B cell (primary cell): ENCODE measurements around the gene CDKN1C. TPM values are rescaled to one million over a fixed set of nuclear protein-coding genes. Genes with fewer than 3 reads are reported as not detected.

Experiments
- ATAC-seq: fragments of 200-7000 bp; cut with Tn5 transposase; one replicate; pipeline ENCODE4 v1.10.0; 2021; ENCODE audit warnings: low read depth, mild to moderate bottlenecking, moderate number of reproducible peaks, moderate library complexity
- CTCF ChIA-PET: fragments of 350-600 bp; sonication (Branson Sonifier 250); formaldehyde crosslinking; loops from one replicate; lab custom pipeline; 2021; ENCODE audit warnings: antibody characterized with exemption, inconsistent platforms; lab: Charles Lee
- POLR2A ChIA-PET: fragments of 350-600 bp; sonication (Branson Sonifier 250); formaldehyde crosslinking; loops from one replicate; lab custom pipeline; 2021; ENCODE audit warnings: antibody characterized with exemption; lab: Charles Lee
- DNase-seq: peaks from one replicate; pipeline ENCODE4 v3.0.0; 2013
- H2AFZ ChIP-seq: 2 replicates; pipeline ENCODE4 v1.6.1; 2012; ENCODE audit warnings: mild to moderate bottlenecking, low read depth, low read length; ENCODE audit not compliant: insufficient read depth, poor library complexity, severe bottlenecking
- H3K27ac ChIP-seq, 2 donors: 1 replicate in 1 of 2; 2 replicates in 1 of 2; pipeline ENCODE4 v1.5.1; 2012 to 2013; ENCODE audit warnings: low read length in 2 of 2, mild to moderate bottlenecking in 2 of 2, moderate library complexity in 1 of 2
- H3K27me3 ChIP-seq, 4 experiments: fragments of 200-600 bp in 1 of 4; sonication (generic) in 1 of 4; replicated peaks in 1 of 4; 1 replicate in 2 of 4; 2 replicates in 2 of 4; pipeline versions ENCODE4 v1.6.1 to v1.7.0; 2013 to 2016; ENCODE audit warnings: low read length in 3 of 4, mild to moderate bottlenecking in 2 of 4, mixed read lengths in 1 of 4, moderate library complexity in 1 of 4; ENCODE audit not compliant: insufficient read depth in 4 of 4, control insufficient read depth in 3 of 4; ENCODE audit errors: control extremely low read depth in 1 of 4
- H3K36me3 ChIP-seq, 2 experiments: replicated peaks in 1 of 2; 1 replicate in 1 of 2; 2 replicates in 1 of 2; pipeline versions ENCODE4 v1.6.1 to v1.7.1; 2013; ENCODE audit warnings: low read length in 1 of 2; ENCODE audit not compliant: insufficient read depth in 2 of 2, control insufficient read depth in 1 of 2; ENCODE audit errors: control extremely low read depth in 1 of 2, extremely low read depth in 1 of 2
- H3K4me1 ChIP-seq, 2 donors: fragments of 200-600 bp in 1 of 2; sonication (generic) in 1 of 2; 1 replicate in 1 of 2; 2 replicates in 1 of 2; pipeline versions ENCODE4 v1.5.1 to v1.6.1; 2013 to 2017; ENCODE audit warnings: low read length in 2 of 2; ENCODE audit not compliant: control insufficient read depth in 2 of 2, insufficient read depth in 2 of 2
- H3K4me2 ChIP-seq: replicated peaks from 2 replicates; pipeline ENCODE3; 2012; ENCODE audit warnings: mild to moderate bottlenecking, low read depth, low read length; ENCODE audit not compliant: poor library complexity, severe bottlenecking
- H3K4me3 ChIP-seq, 5 experiments: fragments of 200-600 bp in 1 of 5; sonication (generic) in 1 of 5; 1 replicate in 3 of 5; 2 replicates in 2 of 5; pipeline versions ENCODE4 v1.5.1 to v1.7.0; 2011 to 2016; ENCODE audit warnings: low read length in 4 of 5, mild to moderate bottlenecking in 4 of 5, low read depth in 2 of 5, control low read depth in 1 of 5, moderate library complexity in 1 of 5; ENCODE audit not compliant: insufficient read depth in 1 of 5; ENCODE audit errors: control extremely low read depth in 1 of 5, extremely low read depth in 1 of 5
- H3K79me2 ChIP-seq: fragments of 200-600 bp; sonication (generic); one replicate; pipeline ENCODE4 v1.6.0; 2016; ENCODE audit warnings: low read length; ENCODE audit not compliant: control insufficient read depth, insufficient read depth
- H3K9ac ChIP-seq: fragments of 200-600 bp; sonication (generic); 2 replicates; pipeline ENCODE4 v1.6.1; 2017; ENCODE audit warnings: mild to moderate bottlenecking, low read length, moderate library complexity
- H3K9me3 ChIP-seq, 3 donors: one replicate each; pipeline versions ENCODE4 v1.6.1 to v1.7.1; 2013; ENCODE audit warnings: low read length in 2 of 3; ENCODE audit not compliant: control insufficient read depth in 2 of 3, insufficient read depth in 1 of 3; ENCODE audit errors: control extremely low read depth in 1 of 3
- H4K20me1 ChIP-seq: 2 replicates; pipeline ENCODE4 v1.6.0; 2012; ENCODE audit warnings: mild to moderate bottlenecking, low read length; ENCODE audit not compliant: insufficient read depth, control insufficient read depth, poor library complexity, severe bottlenecking
- H3K27ac Mint-ChIP-seq: one replicate; pipeline ENCODE4 v1.8.0; 2021; ENCODE audit warnings: mixed read lengths
- H3K27me3 Mint-ChIP-seq: one replicate; pipeline ENCODE4 v1.8.0; 2021; ENCODE audit warnings: mixed read lengths
- H3K4me1 Mint-ChIP-seq: one replicate; pipeline ENCODE4 v1.8.0; 2021; ENCODE audit warnings: mixed read lengths
- H3K4me3 Mint-ChIP-seq: one replicate; pipeline ENCODE4 v1.8.0; 2021; ENCODE audit warnings: mixed read lengths
- H3K9me3 Mint-ChIP-seq: one replicate; pipeline ENCODE4 v1.8.0; 2022; ENCODE audit warnings: mixed read lengths; ENCODE audit not compliant: insufficient read depth
- EZH2 ChIP-seq: IDR thresholded peaks from 2 replicates; pipeline ENCODE4 v1.6.1; 2012; ENCODE audit warnings: borderline replicate concordance, low read depth, mild to moderate bottlenecking, moderate library complexity, low read length; ENCODE audit not compliant: insufficient read depth, poor library complexity, severe bottlenecking
- WGBS: methylation state at CpG from one replicate; pipeline ENCODE4 v1.1.5; 2013; ENCODE audit warnings: missing lambda C conversion rate; ENCODE audit not compliant: insufficient coverage; 5-methylcytosine and 5-hydroxymethylcytosine counted together
- intact Hi-C: fragments of 100-400 bp; cut with micrococcal nuclease; formaldehyde crosslinking; loops from one replicate; pipeline ENCODE4 v1.10.0; 2022
- polyA plus RNA-seq: library from polyadenylated mRNA; depleted of rRNA; stranded (reverse); fragments of >200 nt; gene quantifications from 2 replicates; pipeline ENCODE4 v1.2.3, GENCODE V29; 2012
- total RNA-seq, 2 donors: library from RNA; stranded (reverse); fragments of 120-200 nt in 1 of 2; gene quantifications; 1 replicate in 1 of 2; 2 replicates in 1 of 2; pipeline versions ENCODE4 v1.2.3 to v1.2.4, GENCODE V29; 2013 to 2022
- TF ChIP-seq, protein P1 (sequence below): fragments of 200-600 bp; IDR thresholded peaks from one replicate; pipeline ENCODE4 v1.8.0; 2022; ENCODE audit warnings: antibody characterized with exemption, mild to moderate bottlenecking

Gene CDKN1C
- total and polyA plus RNA-seq, 2 donors (not counting 1 experiment from before 2014, with no cell fraction given) = 0.58 to 8.0 TPM

DNA sequence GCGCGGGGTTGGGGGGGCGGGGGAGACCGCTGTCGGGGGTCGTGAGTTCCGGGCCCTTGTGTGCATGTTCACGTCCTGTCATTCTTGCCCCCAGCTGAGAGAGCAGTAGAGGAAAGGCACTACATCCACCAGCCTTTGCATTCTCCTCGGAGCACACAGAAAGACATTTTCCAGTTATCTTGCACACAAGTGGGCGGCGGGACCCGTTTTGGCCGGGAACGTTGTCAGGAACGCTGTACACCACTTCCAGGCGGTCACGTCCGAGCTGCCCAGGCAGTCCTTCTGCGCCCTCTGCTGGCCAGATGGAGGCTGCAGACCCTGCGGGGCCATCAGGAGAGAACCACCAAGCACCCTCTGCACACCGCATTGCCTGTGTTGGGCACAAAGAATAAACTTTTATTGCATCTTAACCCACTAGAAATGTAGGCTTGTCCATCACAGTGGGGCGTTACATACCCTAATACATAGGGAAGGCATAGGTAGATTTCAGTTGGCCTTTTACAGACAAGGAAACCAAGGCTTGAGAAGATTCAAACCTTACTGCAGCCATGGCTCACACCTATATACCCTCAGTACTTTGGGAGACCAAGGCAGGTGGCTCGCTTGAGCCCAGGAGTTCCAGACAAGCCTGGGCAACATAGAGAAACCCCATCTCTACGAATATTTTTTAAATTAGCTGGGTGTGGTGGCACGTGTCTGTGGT is 2.8 kb upstream of the CDKN1C start:
- Mint-ChIP-seq H3K27me3 (no peaks in the 10 kb centered on the region), H3K27ac (no peak overlapping the region), H3K9me3 (no peaks in the 10 kb centered on the region), H3K4me1 (peaks cover 26% of the 10 kb centered on the region), H3K4me3 (peak overlapping the region; percentile 37)
- peak; percentile 25 for ATAC-seq
- no peak for TF ChIP-seq EZH2
- TF ChIP-seq, protein P1, sequence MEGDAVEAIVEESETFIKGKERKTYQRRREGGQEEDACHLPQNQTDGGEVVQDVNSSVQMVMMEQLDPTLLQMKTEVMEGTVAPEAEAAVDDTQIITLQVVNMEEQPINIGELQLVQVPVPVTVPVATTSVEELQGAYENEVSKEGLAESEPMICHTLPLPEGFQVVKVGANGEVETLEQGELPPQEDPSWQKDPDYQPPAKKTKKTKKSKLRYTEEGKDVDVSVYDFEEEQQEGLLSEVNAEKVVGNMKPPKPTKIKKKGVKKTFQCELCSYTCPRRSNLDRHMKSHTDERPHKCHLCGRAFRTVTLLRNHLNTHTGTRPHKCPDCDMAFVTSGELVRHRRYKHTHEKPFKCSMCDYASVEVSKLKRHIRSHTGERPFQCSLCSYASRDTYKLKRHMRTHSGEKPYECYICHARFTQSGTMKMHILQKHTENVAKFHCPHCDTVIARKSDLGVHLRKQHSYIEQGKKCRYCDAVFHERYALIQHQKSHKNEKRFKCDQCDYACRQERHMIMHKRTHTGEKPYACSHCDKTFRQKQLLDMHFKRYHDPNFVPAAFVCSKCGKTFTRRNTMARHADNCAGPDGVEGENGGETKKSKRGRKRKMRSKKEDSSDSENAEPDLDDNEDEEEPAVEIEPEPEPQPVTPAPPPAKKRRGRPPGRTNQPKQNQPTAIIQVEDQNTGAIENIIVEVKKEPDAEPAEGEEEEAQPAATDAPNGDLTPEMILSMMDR = peak; percentile 92
- no peaks in the 10 kb centered on the region for H4K20me1 ChIP-seq
- no peak overlapping the region for H3K4me3 ChIP-seq
- ChIA-PET POLR2A (interaction anchor here (2.5 kb wide), 1 partner anchor 355 kb away, joined by 16 read pairs; no protein-coding TSS in a partner anchor), CTCF (interaction anchor here (0.7 to 16.1 kb wide), 28 partner anchors 10 to 694 kb away, joined by 3 to 595 read pairs (median 4); partner anchors contain the start of genes KCNQ1, NAP1L4, PHLDA2 and TRPM5)
- no peaks in the 10 kb centered on the region for H3K36me3 ChIP-seq
- peaks cover 0 to 22% (median 5%) of the 10 kb centered on the region in 4 experiments for H3K27me3 ChIP-seq
- no peak overlapping the region for H3K27ac ChIP-seq
- peak overlapping the region; percentile 42 for H3K4me2 ChIP-seq
- H3K79me2 ChIP-seq = no peaks in the 10 kb centered on the region
- peaks cover 24 to 36% of the 10 kb centered on the region in 2 donors for H3K4me1 ChIP-seq
- H3K9me3 ChIP-seq = no peaks in the 10 kb centered on the region
- no peak overlapping the region for H3K9ac ChIP-seq
- peak; percentile 85 for DNase-seq
- intact Hi-C loops = loop anchor here (1.0 to 5.0 kb wide), 6 partner anchors 14 to 586 kb away; partner anchors contain the start of genes C11orf21 and TSPAN32
- 34% methylated on average over 21 of the region's 25 CpGs for WGBS
- H2AFZ ChIP-seq = no peak overlapping the region
